Measurements from ENCODE around the gene DGKB. TPM values are rescaled to one million over a fixed set of nuclear protein-coding genes. Genes with fewer than 3 reads are reported as not detected.
A peak's percentile ranks its signal among the peaks of the same experiment; 100 is the strongest.

DGKB gene
- total RNA-seq, 4 donors from 2014 or later: 0.40 to 3.8 (median 0.82) TPM; not detected in 1

- in situ Hi-C loops (cut with MboI; ENCODE audit: low pct_ligation_motif_present in 1 of 4, low pct_unique_long_range_greater_than_20kb in 1 of 4, low sequenced_read_pairs in 3 of 4): no loop called here
- Histone ChIP-seq H3K9me3 (no peaks in the 10 kb centered on the region), H3K4me1 (no peaks in the 10 kb centered on the region), H3K36me3 (no peaks in the 10 kb centered on the region), H3K27ac (no peak overlapping the region), H3K27me3 (no peaks in the 10 kb centered on the region), H3K4me3 (no peak overlapping the region)
- intact Hi-C loops (cut with DNase I; ENCODE audit: low total_unique reads): no loop called here
- TF ChIP-seq POLR2AphosphoS5 (IDR thresholded peaks at IDR 0.05) (no peak), CTCF (IDR thresholded peaks at IDR 0.05) (no peak), POLR2A (IDR thresholded peaks at IDR 0.05) (no peak), EP300 (IDR thresholded peaks at IDR 0.05; ENCODE audit: low read depth) (no peak)
- no peak for DNase-seq
- 81 to 91% methylated on average over 2 of the region's 2 CpGs for WGBS, 2 donors (ENCODE audit: low coverage in 1 of 2)
These were observed 579.8 kb downstream of the DGKB start for GRCh38 chr7:14322724-14323123.

- Histone ChIP-seq H3K27me3 (no peaks in the 10 kb centered on the region), H3K4me3 (no peak overlapping the region), H3K9me3 (no peaks in the 10 kb centered on the region), H3K36me3 (no peaks in the 10 kb centered on the region), H3K27ac (no peak overlapping the region), H3K4me1 (no peaks in the 10 kb centered on the region)
- no peak for DNase-seq
- in situ Hi-C loops (cut with MboI; ENCODE audit: low pct_ligation_motif_present in 1 of 4, low pct_unique_long_range_greater_than_20kb in 1 of 4, low sequenced_read_pairs in 3 of 4): no loop called here
- 33 to 46% methylated on average over 2 of the region's 2 CpGs for WGBS, 2 donors (ENCODE audit: low coverage in 1 of 2)
- TF ChIP-seq POLR2AphosphoS5 (IDR thresholded peaks at IDR 0.05) (no peak), EP300 (IDR thresholded peaks at IDR 0.05; ENCODE audit: low read depth) (no peak), CTCF (IDR thresholded peaks at IDR 0.05) (no peak), POLR2A (IDR thresholded peaks at IDR 0.05) (no peak)
- intact Hi-C loops (cut with DNase I; ENCODE audit: low total_unique reads): no loop called here
These were observed 580.6 kb downstream of the DGKB start for GRCh38 chr7:14321947-14322346.

- Histone ChIP-seq H3K9me3 (no peaks in the 10 kb centered on the region), H3K27ac (no peak overlapping the region), H3K36me3 (no peaks in the 10 kb centered on the region), H3K4me3 (no peak overlapping the region), H3K4me1 (no peaks in the 10 kb centered on the region), H3K27me3 (no peaks in the 10 kb centered on the region)
- in situ Hi-C loops (cut with MboI; ENCODE audit: low pct_ligation_motif_present in 1 of 4, low pct_unique_long_range_greater_than_20kb in 1 of 4, low sequenced_read_pairs in 3 of 4) (no loop called here), intact Hi-C loops (cut with DNase I; ENCODE audit: low total_unique reads) (no loop called here)
- TF ChIP-seq POLR2A (IDR thresholded peaks at IDR 0.05) (no peak), POLR2AphosphoS5 (IDR thresholded peaks at IDR 0.05) (no peak), EP300 (IDR thresholded peaks at IDR 0.05; ENCODE audit: low read depth) (no peak), CTCF (IDR thresholded peaks at IDR 0.05) (no peak)
- DNase-seq: no peak
These were observed 593.1 kb downstream of the DGKB start for GRCh38 chr7:14309432-14309831.

- no peaks in the 10 kb centered on the region for H3K27me3 ChIP-seq
- no peaks in the 10 kb centered on the region for H3K36me3 ChIP-seq
- H3K27ac ChIP-seq: no peak overlapping the region
- in situ Hi-C loops (cut with MboI; ENCODE audit: low pct_ligation_motif_present in 1 of 4, low pct_unique_long_range_greater_than_20kb in 1 of 4, low sequenced_read_pairs in 3 of 4): no loop called here
- no peak for TF ChIP-seq EP300 (IDR thresholded peaks at IDR 0.05; ENCODE audit: low read depth)
- TF ChIP-seq CTCF (IDR thresholded peaks at IDR 0.05): peak in 1 of 5 experiments; percentile 11
- H3K4me1 ChIP-seq: no peaks in the 10 kb centered on the region
- intact Hi-C loops (cut with DNase I; ENCODE audit: low total_unique reads): no loop called here
- H3K9me3 ChIP-seq: no peaks in the 10 kb centered on the region
- no peak overlapping the region for H3K4me3 ChIP-seq
- 76 to 79% methylated on average over 4 of the region's 4 CpGs for whole genome bisulfite sequencing, 2 donors (ENCODE audit: low coverage in 1 of 2)
- DNase-seq: no peak
These were observed 597.2 kb downstream of the DGKB start for GRCh38 chr7:14305233-14305866.
